Pulmonary artery endothelial cell (primary cell): ENCODE results near the gene C1orf167. TPM values are rescaled to one million over a fixed set of nuclear protein-coding genes. Genes with fewer than 3 reads are reported as not detected.

Source experiments
- DNase-seq: peaks from one replicate; pipeline ENCODE4 v3.0.0-alpha.2; 2011; ENCODE audit warnings: low read depth, low spot score
- total RNA-seq: library from RNA; depleted of rRNA; stranded (reverse); fragments of >200 nt; gene quantifications from 2 replicates; pipeline ENCODE4 v1.2.3, GENCODE V29; 2014

Gene C1orf167
- total RNA-seq, 1 donor from 2014 or later: not detected

DNA sequence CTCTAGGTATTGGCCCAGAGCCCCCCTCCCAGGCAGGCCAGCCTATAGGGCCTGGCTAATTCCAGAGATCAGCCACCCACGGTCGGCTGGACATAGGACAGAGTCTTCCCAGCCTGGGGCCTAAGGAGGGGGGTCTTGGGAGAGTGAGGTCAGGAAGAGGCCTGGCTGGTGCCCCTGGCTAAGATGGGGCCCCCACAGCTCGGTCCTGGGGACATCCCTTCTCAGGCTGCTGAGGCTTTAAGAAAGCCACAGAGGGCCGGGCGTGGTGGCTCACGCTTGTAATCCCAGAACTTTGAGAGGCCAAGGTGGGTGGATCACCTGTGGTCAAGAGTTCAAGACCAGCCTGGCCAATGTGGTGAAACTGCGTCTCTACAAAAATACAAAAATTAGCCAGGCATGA lies 2.5 kb downstream of the C1orf167 start:
- no peak for DNase-seq

DNA sequence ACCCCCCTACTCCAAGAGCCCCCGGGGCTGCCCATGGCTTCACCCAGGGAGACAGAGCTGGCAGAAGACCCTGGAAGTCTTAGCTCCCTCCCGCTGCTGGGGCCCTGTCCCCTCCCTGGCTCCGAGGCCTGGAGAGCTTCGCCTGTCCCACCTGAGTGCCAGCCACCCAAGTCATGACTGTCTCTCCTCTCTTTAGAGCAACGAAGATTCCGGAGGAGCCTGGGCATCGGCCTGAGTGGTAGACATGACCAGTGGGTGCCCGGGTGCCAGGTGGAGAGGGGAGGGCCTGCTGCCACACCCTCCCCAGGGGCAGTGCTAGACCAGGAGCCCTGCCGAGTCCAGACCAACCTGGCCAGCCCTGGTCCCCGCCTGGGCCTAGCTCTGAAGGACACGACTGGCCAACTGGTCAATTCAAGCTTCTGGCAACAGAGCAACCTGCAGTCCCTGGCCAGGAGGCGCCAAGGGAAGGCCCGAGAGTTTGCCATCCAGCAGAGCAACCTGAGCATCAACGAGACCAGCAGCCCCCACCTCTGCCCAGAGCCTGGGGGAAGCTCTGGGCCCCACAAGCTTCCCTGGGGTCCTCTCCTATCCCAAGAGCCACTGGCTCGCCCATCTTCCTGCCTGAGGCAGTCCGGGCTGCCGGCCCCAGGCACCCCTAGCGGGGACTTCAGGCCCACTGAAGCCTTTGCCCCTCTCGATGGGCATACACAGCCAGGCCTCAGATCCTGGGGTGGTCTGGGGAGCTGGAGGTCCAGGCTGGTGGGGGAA lies 3.9 kb downstream of the C1orf167 start:
- no peak for DNase-seq

DNA sequence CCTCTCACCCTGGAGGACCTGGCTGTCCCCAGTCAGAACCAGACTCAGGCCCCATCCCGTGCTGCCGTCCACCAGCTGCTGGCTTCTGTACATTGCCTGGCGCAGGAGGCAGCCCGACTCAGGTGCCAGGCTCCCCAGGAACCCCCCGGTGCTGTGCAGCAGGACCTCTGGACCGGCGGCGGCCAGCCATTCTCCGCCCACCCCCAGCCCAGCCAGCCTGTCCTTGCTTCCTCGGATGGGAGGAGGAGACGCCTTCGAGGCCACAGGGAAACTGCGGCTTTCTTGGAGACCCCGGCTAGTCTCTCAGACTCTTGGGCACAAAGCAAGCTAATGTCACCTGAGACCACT lies 4.4 kb downstream of the C1orf167 start:
- DNase-seq: no peak

DNA sequence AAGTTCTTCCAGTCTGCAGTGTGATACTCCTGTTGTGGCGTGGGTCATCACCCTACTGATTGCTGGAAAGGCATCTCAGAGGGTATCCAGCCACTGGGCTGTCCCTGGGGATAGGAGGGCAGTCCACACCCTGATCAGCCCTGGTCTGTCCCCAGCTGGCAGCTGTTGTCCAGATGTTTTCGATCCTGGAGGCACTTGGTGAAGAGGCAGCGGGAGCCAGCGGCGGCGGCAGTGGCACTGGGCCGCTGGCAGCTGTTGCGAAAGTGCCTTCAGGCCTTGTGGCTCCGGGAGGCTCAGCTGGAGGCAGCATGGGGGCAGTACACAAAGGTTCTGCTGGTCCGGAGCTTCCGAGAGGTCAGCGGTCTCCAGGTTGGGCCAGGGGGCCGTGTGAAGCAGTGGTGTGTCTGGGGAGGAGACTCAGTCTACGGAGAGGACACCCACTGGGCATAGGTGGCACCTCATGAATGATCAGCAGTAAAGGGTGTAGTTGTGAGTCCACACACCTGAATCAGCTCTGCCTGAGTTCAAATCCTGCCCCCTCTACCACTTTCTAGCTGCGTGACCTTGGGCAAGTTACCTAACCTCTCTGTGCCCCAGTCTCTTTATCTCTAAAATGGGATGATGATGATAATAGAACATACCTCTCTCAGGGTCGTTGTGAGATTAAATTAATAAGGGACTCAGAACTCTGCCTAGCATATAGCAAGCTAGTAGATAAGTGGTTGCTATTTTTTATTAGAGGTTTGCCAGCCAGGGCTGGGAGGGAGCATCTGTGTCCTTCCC lies 6.1 kb downstream of the C1orf167 start:
- DNase-seq: no peak

DNA sequence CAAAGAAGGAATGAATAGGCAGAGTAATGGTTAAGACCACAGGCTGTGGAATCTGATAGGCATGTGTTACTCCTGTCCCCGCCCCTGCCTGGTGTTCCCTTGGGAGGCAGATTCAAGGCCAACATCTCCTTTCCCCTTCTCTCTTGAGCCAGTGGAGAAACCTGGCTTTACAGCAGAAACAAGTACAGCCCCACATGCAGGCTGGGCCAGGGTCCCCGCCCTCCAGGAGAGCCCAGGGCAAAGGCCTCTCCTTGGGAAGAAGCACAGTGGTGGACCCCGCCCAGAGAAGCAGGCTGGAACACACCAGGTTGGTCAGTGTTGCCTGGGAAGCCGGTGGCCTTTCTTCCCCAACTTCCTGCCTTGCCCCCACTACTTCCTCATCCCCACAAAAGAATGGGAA lies 6.8 kb downstream of the C1orf167 start:
- DNase-seq: no peak

DNA sequence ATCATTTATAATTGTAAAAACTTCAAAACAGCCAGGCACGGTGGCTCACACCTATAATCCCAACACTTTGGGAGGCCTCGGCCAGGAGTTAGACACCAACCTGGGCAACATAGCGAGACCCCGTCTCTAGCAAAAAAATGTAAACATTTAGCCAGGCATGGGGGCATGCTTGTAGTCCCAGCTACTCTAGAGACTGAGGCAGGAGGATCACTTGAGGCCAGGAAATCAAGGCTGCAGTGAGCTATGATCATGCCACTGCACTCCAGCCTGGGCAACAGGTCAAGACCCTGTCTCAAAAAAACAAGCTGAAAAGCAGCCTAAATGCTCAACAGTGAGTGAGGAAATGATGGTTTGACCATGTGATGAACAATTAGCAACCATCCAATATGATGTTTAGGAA lies 7.3 kb downstream of the C1orf167 start:
- no peak for DNase-seq

DNA sequence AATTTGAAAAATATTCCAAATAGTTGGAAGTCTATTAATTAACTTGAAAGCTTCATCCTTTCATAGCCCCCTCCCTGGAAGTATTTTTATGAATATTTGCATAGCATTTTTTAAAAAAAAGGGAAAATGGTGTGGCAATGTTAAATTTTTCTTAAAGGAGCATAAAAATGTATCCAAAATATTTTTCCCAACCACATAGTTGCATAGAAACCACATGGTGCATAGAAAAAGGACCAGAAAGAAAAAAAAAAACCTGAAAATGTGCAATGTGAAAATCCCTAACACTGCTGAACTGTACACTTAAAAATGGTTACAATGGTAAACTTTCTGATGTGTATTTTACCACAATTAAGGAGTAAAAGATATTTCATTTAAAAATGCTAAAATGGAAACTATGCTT lies 8.0 kb downstream of the C1orf167 start:
- no peak for DNase-seq

DNA sequence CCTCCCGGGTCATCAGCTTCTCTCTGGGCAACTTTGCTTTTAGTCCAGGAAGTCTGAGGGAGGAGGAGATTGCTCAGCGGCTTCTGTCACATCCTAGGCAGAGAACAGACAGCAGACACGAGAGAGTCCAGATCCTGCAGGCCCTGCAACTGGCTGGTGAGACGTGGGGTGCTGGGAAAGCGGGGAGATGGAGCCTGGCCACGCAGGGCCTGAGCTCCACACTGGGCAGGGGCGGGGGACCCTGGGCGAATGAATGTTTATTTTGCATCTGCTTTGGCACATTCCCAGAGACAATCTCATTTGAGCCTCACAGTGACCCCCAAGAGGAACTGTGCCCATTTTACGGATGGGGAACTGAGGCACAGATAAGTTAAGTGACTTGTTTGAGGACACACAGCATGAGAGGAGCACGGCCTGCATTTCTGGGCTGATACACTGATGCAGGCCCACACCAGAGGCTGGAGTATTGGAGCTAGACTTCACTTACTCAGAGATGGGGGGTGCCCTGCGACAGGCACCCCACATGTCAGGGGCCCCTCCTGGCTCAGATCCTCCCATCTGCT lies 9.6 kb downstream of the C1orf167 start:
- DNase-seq: no peak

DNA sequence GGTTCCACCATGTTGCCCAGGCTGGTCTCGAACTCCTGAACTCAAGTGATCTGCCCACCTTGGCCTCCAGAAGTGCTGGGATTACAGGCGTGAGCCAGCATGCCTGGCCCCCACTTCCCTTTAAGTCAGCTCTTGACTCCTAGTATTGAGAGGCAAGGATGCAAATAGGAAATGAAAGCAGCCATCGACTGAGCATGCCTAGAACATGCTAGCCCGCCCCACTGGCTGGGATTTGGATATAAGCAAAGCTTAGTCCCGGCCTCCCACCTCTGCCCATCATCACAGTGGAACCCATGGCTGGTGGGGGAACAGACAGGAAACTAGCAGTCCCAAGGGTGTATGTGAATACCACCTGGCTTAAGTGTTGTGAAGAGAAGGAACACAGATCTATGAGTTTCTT lies 10.5 kb downstream of the C1orf167 start:
- no peak for DNase-seq

DNA sequence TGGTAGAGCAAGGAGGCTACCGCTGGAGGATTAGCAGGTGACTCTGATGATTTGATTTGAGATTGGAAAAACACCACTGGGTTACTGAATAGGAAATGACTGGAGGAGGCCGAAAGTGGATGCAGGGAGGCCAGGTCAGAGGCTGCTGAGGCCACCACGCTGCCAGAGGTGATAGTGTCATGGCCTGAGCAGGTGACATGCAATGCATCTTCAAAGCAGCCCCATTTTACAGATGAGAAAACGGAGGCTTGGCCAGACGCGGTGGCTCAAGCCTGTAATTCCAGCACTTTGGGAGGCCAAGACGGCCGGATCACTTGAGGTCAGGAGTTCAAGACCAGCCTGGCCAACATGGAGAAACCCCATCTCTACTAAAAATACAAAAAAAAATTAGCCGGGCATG lies 12.8 kb downstream of the C1orf167 start:
- DNase-seq: no peak

DNA sequence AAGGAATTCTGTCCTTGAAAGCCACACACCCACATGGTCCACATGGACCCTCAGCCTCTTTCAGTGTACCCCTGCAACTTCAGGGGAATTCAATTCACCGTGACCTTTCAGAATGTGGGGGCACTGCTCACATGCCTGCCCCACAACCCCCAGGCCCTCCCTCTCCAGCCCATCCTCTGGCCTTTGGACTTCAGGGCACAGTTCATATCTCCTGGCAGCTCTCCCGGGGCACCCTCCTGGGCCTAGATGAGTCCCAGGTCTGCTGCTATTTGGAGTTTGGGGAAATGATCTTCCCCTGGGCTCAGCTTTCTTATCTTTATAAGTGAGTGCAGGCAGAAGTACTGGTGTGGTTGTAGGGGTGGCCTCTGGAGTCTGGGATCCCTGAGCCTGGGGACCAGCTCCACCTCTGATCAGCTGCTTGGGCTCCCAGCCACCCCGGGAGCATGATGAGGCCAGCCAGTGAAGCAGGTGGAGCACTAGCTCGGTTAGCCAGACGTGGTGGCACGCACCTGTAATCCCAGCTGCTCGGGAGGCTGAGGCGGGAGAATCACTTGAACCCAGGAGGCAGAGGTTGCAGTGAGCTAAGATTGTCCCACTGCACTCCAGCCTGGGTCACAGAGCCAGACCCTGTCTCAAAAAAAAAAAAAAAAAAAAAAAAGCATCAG lies 15.8 kb downstream of the C1orf167 start:
- DNase-seq: no peak

DNA sequence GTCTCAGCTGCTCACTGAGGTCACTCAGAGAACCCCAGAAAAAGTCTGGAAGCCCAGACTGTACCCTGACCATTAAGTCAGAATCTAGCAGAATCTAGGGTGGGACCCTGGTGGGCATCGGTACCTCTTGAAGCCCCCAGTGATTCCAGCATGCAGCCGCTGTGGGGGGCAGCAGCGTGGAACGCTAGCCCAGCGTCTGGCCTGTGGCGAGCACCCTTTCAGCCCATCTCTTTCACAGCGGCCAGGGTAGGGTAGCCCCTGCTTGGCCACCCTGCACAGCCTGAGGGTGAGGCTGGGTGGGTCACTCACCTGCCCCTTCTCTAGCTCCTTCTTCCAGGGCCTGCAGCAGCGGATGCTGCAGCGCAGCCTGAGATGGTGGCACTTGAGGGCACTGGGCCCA lies 16.3 kb downstream of the C1orf167 start:
- DNase-seq: no peak

DNA sequence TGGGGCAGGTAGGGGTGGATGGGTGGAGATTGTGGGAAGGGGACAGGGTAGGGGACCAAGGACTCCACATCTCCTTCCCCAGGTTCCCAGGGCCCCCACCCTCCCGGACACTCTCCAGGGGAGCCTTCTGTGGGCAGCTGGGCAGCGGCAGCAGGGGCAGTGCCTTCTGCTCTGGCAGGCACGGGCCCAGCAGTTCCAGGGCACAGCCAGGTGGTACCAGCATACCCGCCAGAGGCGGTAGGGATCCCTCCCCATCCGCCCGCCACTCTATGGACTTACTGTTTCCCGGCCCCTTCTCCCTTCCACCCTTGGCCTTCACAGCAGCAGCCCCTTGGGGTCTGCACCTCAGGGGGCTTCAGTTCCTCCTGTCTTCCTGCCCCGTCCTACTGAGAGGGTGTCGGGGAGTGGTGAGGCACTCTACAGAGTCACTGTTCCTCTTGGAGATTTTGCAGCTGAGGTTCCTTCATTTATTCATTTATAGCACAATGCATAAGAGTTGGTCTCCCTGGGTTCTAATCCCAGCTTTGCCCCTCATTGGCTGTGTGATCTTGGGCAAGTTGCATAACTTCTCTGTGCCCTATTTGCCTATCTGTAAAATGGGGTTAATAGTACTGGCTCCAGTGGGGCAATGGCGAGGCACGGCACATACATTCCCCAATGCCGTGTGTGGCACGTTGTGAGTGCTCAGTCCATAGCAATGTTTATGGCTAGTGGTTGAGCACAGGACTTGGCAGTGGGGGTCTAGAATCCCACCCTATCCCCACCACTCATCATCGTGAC lies 17.0 kb downstream of the C1orf167 start:
- no peak for DNase-seq

DNA sequence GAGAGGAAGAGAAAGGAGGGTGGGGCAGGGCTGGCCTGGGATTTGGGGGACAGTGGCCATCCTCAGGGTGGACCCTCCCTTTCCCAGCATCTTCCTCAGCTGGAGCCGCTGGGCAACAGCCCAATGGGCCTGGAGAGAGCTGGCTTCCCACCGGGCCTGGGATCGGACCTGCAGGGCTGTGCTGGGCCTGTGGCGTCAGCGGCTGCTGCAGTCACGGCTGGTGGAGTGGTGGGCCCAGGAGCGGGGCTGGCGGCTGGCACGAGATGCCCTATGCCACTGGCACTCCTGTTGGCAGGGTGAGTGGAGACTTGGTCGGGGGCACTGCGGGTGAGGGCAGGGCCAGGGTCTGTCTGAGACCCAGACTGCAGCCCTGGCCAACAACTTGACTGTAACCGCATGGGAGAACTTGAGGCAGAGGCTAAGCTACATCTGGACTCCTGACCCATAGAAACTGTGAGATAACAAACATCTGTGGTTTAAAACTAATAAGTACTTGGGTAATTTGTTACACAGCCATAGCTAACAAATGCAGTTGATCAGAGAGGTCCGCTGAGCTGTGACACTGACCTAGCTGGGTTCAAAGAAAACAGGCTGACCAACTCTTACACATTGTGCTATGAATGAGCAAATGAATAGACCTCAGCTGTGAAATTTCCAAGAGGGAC lies 17.9 kb downstream of the C1orf167 start:
- no peak for DNase-seq

DNA sequence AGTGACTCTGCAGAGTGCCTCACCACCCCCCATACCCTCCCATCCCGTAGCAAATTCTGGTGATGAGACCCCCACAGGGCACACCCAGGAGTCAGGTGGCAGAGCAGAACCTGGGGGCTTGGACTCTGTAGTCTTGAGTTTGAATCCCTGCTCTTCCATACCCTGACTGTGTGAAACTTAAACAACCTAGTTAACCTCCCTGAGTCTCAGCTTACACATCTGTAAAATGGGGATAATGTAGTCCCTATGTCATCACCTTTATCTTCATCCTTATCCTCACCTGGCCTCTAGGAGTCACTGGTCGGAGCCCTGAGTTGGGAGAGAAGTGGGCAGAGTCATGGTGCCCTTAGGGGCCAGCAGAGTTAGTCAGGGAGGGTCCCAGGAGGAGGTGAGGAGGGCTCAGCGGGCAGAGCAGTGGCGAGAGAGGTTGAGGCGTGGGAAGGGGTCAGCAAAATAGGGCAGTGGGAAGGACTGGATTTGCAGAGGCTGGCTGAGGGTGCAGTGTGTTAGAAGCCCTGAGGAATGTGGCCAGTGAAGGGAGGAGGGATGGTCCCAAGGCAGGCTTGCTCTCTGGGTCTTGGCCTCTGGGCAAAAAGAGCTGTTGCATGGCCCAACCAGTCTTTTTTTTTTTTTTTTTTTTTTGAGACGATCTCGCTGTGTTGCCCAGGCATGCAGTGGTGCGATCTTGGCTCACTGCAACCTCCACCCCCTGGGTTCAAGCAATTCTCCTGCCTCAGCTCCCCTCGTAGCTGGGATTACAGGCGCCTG lies 18.6 kb downstream of the C1orf167 start:
- DNase-seq: no peak

DNA sequence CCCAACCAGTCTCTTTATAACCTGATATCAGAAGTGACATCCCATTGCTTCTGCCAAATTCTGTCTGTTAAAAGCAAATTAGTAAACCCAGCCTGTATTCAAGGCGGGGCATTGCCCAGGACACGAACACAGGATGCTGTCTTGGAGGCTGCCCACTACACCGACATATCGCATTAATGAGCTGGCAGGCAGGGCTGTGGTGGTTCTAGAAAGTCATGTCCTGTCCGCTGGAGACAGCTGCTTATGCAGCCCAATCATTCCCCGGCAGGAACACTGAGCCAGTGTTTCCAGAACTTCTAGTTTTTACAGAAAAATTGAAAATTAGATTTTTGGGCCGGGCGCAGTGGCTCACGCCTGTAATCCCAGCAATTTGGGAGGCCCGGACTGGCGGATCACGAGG lies 19.3 kb downstream of the C1orf167 start:
- no peak for DNase-seq

DNA sequence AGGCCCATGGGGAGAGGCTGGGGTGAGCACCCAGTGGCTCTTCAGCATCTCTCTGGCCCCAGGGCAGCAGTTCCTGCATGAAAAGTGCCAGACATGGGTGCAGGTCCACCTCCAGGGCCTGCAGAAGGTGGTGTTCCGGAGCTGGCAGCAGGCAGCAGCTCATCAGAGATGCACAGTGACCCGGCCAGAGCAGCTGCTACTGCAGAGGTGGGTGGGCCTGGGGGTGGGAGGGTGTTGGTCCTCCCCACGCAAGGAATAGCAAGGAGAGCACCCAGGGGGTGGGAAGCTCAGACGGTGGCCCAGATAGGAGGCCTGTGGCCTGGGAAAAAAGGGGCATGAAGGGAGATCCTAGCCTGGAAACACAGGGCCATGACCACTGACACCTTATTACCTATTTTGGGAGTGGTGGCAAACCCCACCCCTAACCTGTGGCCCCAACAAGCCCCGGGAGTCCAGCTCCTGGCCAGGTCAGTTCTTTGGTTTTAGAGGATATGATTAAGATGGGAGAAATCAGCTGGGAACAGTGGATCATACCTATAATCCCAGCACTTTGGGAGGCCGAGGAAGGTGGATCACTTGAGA lies 20.2 kb downstream of the C1orf167 start:
- no peak for DNase-seq

DNA sequence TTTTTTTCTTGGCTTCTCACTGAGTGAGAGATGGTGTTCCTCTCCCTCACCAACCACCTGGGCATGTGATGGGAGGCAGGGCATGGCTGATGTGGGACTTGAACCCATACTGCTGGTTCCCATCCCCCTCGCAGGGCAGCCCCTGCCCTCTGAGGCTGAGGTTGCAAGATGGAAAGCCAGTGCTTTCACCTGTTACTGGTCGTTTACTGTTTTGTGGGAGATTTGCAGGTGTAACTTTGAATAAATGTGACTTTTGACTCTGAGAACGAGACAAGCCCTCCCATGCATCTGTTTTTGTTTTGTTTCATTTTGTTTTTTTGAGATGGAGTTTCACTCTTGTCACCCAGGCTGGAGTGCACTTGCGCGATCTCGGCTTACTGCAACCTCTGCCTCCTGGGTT lies 21.6 kb downstream of the C1orf167 start:
- DNase-seq: no peak

DNA sequence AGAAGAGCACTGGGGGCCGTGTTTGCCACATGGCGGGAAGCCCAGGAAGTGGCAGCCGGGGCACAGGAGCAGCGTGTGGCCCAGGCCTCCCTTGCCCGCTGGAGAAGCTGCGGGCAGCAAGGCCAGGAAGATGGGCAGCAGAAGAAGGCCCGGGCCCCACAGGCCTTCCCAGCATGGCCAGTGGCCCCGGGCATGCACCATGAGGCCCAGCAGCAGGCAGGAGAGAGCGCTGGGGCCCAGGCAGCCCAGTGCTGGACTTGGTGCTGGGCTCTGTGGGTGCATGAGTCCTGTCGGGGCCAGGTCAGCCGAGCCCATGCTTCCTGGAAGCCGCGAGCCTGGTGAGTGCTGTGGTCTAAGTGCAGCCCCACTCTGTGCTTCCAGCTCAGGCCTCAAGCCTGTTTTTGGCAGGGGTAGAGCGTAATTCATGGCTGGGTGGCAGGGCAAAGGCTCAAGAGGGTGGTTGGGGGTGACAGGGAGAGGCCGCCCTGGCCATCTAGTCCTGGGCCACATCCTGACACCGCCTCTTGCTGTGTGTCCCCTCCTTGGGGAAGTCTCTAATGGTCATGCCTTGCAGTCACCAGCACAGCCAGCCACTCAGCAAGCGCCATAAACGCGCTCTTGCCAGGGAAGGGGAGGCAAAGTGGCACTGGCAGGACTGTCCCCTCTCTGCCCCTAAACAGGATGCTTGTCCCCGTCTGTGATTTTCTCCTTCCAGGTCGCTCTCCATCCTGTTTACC lies 22.4 kb downstream of the C1orf167 start:
- no peak for DNase-seq
